Hepatic stellate cell (primary cell): Measurements from ENCODE around the gene MFSD6.
"Not testable (repeated sequence)": the region's sequence is repeated elsewhere in the genome, so short reads cannot be mapped to it uniquely, and the experiment has no call there.

Source experiments
- DNase-seq: peaks from one replicate; pipeline ENCODE4 v3.0.0; 2011; ENCODE audit warnings: low spot score

Gene MFSD6

GRCh38 chr2:190501702-190502407 is 93.7 kb downstream of the MFSD6 start:
- no peak for DNase-seq

- DNase-seq = no peak
These were observed 94.9 kb downstream of the MFSD6 start for GRCh38 chr2:190503088-190503487.

GRCh38 chr2:190504912-190505311 is 96.8 kb downstream of the MFSD6 start:
- no peak for DNase-seq

GRCh38 chr2:190505696-190506095 is 97.5 kb downstream of the MFSD6 start:
- DNase-seq = no peak

- no peak for DNase-seq
These were observed 98.5 kb downstream of the MFSD6 start for GRCh38 chr2:190506666-190507065.

GRCh38 chr2:190507135-190507534 is 99.0 kb downstream of the MFSD6 start:
- DNase-seq = no peak

- not testable (repeated sequence) for DNase-seq
These were observed 101.7 kb downstream of the MFSD6 start for GRCh38 chr2:190509895-190510294.

GRCh38 chr2:190511104-190511503 is 102.9 kb downstream of the MFSD6 start:
- DNase-seq = no peak

GRCh38 chr2:190512539-190513095 is 104.5 kb downstream of the MFSD6 start:
- no peak for DNase-seq

GRCh38 chr2:190513877-190514276 is 105.7 kb downstream of the MFSD6 start:
- no peak for DNase-seq

- DNase-seq = no peak
These were observed 106.5 kb downstream of the MFSD6 start for GRCh38 chr2:190514676-190515075.

GRCh38 chr2:190515687-190516086 is 107.5 kb downstream of the MFSD6 start:
- no peak for DNase-seq

- DNase-seq = no peak
These were observed 109.3 kb downstream of the MFSD6 start for GRCh38 chr2:190517468-190517867.

GRCh38 chr2:190519975-190520767 is 112.0 kb downstream of the MFSD6 start:
- DNase-seq = no peak

- DNase-seq = no peak
These were observed 116.8 kb downstream of the MFSD6 start for GRCh38 chr2:190524928-190525327.

GRCh38 chr2:190526105-190526750 is 118.1 kb downstream of the MFSD6 start:
- no peak for DNase-seq

- DNase-seq = no peak
These were observed 119.1 kb downstream of the MFSD6 start for GRCh38 chr2:190527214-190527613.

- no peak for DNase-seq
These were observed 119.8 kb downstream of the MFSD6 start for GRCh38 chr2:190527918-190528317.

- DNase-seq = no peak
These were observed 120.4 kb downstream of the MFSD6 start for GRCh38 chr2:190528521-190529001.

- DNase-seq = no peak
These were observed 121.5 kb downstream of the MFSD6 start for GRCh38 chr2:190529486-190530247.

- DNase-seq = no peak
These were observed 122.2 kb downstream of the MFSD6 start for GRCh38 chr2:190530248-190530900.
